Gastroesophageal sphincter (tissue), 3 donors: ENCODE data around the gene CFAP251.

Experiments
- POLR2A ChIP-seq, 2 donors: fragments of 450-650 bp; IDR thresholded peaks; one replicate each; pipeline ENCODE4 v1.6.1; 2017; ENCODE audit warnings: antibody characterized with exemption in 2 of 2, mild to moderate bottlenecking in 2 of 2, moderate library complexity in 1 of 2
- TF ChIP-seq, protein P1 (sequence below), 4 experiments: fragments of 200-600 bp in 2 of 4; fragments of 450-650 bp in 2 of 4; sonication (generic) in 1 of 4; IDR thresholded peaks; one replicate each; pipeline ENCODE4 v1.5.1; 2017 to 2019; ENCODE audit warnings: antibody characterized with exemption in 4 of 4, mild to moderate bottlenecking in 2 of 4, moderate library complexity in 2 of 4

DNA sequence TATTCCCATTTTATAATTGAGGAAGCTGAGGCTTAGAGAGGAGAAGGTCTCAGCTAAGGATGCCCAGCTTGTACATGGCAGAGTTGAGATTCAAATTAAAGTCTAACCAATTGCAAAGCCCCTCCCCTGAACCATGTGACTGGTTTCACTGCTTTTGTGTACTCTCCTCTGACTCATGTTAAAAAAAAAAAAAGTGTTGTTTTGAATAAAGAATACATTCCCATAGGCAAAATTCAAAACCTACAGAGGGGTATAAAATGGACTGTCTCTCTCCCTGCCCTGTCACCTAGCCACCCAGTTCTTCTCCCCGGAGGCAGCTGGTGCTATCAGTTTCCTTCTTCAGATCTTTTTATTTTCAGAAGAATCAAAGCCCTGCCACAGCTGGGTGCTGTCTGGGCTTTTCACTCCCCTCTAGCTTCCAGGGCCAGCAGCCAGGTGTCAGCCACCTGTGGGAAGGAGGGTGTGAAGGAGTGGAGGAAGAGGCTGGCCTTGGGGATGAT is 24.4 kb upstream of the CFAP251 start:
- TF ChIP-seq POLR2A (IDR thresholded peaks at IDR 0.05): no peak
- TF ChIP-seq, protein P1, sequence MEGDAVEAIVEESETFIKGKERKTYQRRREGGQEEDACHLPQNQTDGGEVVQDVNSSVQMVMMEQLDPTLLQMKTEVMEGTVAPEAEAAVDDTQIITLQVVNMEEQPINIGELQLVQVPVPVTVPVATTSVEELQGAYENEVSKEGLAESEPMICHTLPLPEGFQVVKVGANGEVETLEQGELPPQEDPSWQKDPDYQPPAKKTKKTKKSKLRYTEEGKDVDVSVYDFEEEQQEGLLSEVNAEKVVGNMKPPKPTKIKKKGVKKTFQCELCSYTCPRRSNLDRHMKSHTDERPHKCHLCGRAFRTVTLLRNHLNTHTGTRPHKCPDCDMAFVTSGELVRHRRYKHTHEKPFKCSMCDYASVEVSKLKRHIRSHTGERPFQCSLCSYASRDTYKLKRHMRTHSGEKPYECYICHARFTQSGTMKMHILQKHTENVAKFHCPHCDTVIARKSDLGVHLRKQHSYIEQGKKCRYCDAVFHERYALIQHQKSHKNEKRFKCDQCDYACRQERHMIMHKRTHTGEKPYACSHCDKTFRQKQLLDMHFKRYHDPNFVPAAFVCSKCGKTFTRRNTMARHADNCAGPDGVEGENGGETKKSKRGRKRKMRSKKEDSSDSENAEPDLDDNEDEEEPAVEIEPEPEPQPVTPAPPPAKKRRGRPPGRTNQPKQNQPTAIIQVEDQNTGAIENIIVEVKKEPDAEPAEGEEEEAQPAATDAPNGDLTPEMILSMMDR (IDR thresholded peaks at IDR 0.05): no peak
